Lung (tissue), 16 donors: ENCODE data around the gene SLC35F1. TPM values are rescaled to one million over a fixed set of nuclear protein-coding genes. Genes with fewer than 3 reads are reported as not detected.
"Not testable (repeated sequence)": the region's sequence is repeated elsewhere in the genome, so short reads cannot be mapped to it uniquely, and the experiment has no call there.

Experiments used
- ATAC-seq: fragments of 200-7000 bp; cut with Tn5 transposase; one replicate; pipeline ENCODE4 v1.9.1; 2020; ENCODE audit warnings: moderate number of reproducible peaks; ENCODE audit not compliant: insufficient read depth, low FRiP score
- DNase-seq, 3 donors: peaks; one replicate each; pipeline ENCODE4 v3.0.0-alpha.2; 2013 to 2017
- H3K27ac ChIP-seq, 2 donors: one replicate each; pipeline ENCODE4 v1.5.1; 2013; ENCODE audit warnings: mild to moderate bottlenecking in 2 of 2, moderate library complexity in 2 of 2, control low read depth in 1 of 2, inconsistent platforms in 1 of 2, low read depth in 1 of 2, low read length in 1 of 2
- H3K27me3 ChIP-seq, 3 donors: one replicate each; pipeline ENCODE4 v1.5.1; 2013; ENCODE audit warnings: low read length in 2 of 3; ENCODE audit not compliant: control insufficient read depth in 3 of 3, insufficient read depth in 3 of 3
- H3K36me3 ChIP-seq, 4 donors: one replicate each; pipeline ENCODE4 v1.5.1; 2013; ENCODE audit warnings: low read length in 4 of 4, mild to moderate bottlenecking in 1 of 4, moderate library complexity in 1 of 4; ENCODE audit not compliant: control insufficient read depth in 4 of 4, insufficient read depth in 4 of 4
- H3K4me1 ChIP-seq, 5 donors: one replicate each; pipeline ENCODE4 v1.5.1; 2013; ENCODE audit warnings: low read length in 5 of 5, mild to moderate bottlenecking in 2 of 5, moderate library complexity in 1 of 5; ENCODE audit not compliant: control insufficient read depth in 5 of 5, insufficient read depth in 5 of 5
- H3K4me3 ChIP-seq: one replicate; pipeline ENCODE4 v1.5.1; 2013; ENCODE audit warnings: mild to moderate bottlenecking, control low read depth, moderate library complexity
- H3K9ac ChIP-seq, 2 donors: one replicate each; pipeline ENCODE4 v1.5.1; 2013; ENCODE audit warnings: low read length in 2 of 2, control low read depth in 1 of 2; ENCODE audit not compliant: insufficient read depth in 1 of 2
- H3K9me3 ChIP-seq, 4 donors: one replicate each; pipeline ENCODE4 v1.5.1; 2013; ENCODE audit warnings: low read length in 3 of 4, mild to moderate bottlenecking in 1 of 4, moderate library complexity in 1 of 4; ENCODE audit not compliant: control insufficient read depth in 4 of 4, insufficient read depth in 3 of 4
- WGBS, 2 donors: extraction: QIAGEN DNeasy Blood & Tissue Kit; methylation state at CpG; one replicate each; pipeline ENCODE4 v1.1.7; 2013; 5-methylcytosine and 5-hydroxymethylcytosine counted together
- long read RNA-seq, 5 donors: transcript quantifications; one replicate each; lab custom pipeline, GENCODE V29; 2026
- polyA plus RNA-seq, 2 donors: library from polyadenylated mRNA; stranded (reverse); fragments of 200-250 nt; gene quantifications; one replicate each; pipeline ENCODE4 v1.2.1, GENCODE V29; 2013
- total RNA-seq, 2 donors: library from RNA; depleted of rRNA in 1 of 2; stranded (reverse); fragments of >200 nt in 1 of 2; gene quantifications; one replicate each; pipeline ENCODE4 v1.2.1, GENCODE V29; 2014 to 2021
- TF ChIP-seq, protein P1 (sequence below): IDR thresholded peaks from 2 replicates; pipeline ENCODE4 v1.5.1; 2012; ENCODE audit warnings: mild to moderate bottlenecking; ENCODE audit errors: control extremely low read depth, extremely low read depth
- donor health status: control.
- donor health status: control.
- donor health status: Bipolar disorder and iron deficiency.
- donor health status: healthy.
- donor health status: DM: yes; HTN: yes; CAD: no.

SLC35F1 gene
- 1 to 10 TPM in 1 of 2 donors, under 1 TPM in 1; 0.09 to 5.7 TPM for total RNA-seq
- polyA plus RNA-seq, result under 1 TPM; 0.04 to 0.06 TPM
- long read RNA-seq, donor 1, full-length matches to known transcripts, result 1 of 1 reads
- long read RNA-seq, donor 1, partial matches to known transcripts, result 0 of 1 reads
- long read RNA-seq, donor 1, other reads (novel, unspliced or antisense), result 0 of 1 reads
- long read RNA-seq, donor 2, result 0 reads
- long read RNA-seq, donor 3, result 0 reads
- long read RNA-seq, donor 4, result 0 reads
- long read RNA-seq, donor 5, full-length matches to known transcripts, result 1 of 1 reads
- long read RNA-seq, donor 5, partial matches to known transcripts, result 0 of 1 reads
- long read RNA-seq, donor 5, other reads (novel, unspliced or antisense), result 0 of 1 reads

GRCh38 chr6:117906958-117907600 is at the start of gene SLC35F1:
TSS of gene SLC35F1 (plus strand) at chr6:117907264.
- Histone ChIP-seq H3K4me3 (peak within 1 kb of the TSS; percentile 36), H3K9ac (no peak within 1 kb of the TSS), H3K4me1 (peaks cover 0 to 13% (median 0%) of the 10 kb centered on the region in 5 donors), H3K27ac (no peak within 1 kb of the TSS), H3K9me3 (peaks cover 0 to 1% (median 0%) of the 10 kb centered on the region in 4 donors), H3K27me3 (peaks cover 7 to 35% (median 26%) of the 10 kb centered on the region in 3 donors), H3K36me3 (no peaks in the 10 kb centered on the region)
- 0 to 2% methylated on average over 38 to 82 of the region's 82 CpGs for WGBS, 2 donors
- TF ChIP-seq, protein P1, sequence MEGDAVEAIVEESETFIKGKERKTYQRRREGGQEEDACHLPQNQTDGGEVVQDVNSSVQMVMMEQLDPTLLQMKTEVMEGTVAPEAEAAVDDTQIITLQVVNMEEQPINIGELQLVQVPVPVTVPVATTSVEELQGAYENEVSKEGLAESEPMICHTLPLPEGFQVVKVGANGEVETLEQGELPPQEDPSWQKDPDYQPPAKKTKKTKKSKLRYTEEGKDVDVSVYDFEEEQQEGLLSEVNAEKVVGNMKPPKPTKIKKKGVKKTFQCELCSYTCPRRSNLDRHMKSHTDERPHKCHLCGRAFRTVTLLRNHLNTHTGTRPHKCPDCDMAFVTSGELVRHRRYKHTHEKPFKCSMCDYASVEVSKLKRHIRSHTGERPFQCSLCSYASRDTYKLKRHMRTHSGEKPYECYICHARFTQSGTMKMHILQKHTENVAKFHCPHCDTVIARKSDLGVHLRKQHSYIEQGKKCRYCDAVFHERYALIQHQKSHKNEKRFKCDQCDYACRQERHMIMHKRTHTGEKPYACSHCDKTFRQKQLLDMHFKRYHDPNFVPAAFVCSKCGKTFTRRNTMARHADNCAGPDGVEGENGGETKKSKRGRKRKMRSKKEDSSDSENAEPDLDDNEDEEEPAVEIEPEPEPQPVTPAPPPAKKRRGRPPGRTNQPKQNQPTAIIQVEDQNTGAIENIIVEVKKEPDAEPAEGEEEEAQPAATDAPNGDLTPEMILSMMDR, result no peak
- DNase-seq (peak; percentile 49 to 63 (median 59)), ATAC-seq (peak; percentile 61)

DNA sequence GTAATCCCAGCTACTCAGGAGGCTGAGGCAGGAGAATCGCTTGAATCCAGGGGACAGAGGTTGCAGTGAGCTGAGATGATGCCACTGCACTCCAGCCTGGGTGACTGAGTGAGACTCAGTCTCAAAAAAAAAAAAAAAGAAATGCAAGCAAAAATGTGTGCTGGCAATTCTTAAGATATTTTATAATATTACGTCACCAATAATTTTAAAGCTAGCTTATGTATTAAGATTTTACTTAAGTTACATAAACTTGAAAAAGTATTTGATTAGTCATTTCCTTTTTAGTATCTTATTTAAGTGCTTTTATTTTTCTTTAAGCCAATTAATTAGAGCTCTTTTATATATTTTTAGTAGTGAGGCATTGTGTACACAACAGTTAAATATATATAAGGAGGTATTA is 48.5 kb upstream of the SLC35F1 start:
- H3K9ac ChIP-seq, H3K4me3 ChIP-seq, H3K36me3 ChIP-seq, ATAC-seq, H3K9me3 ChIP-seq, H3K4me1 ChIP-seq, DNase-seq, H3K27me3 ChIP-seq, H3K27ac ChIP-seq: not testable (repeated sequence)
- 67 to 75% methylated on average over 2 of the region's 2 CpGs for WGBS, 2 donors

DNA sequence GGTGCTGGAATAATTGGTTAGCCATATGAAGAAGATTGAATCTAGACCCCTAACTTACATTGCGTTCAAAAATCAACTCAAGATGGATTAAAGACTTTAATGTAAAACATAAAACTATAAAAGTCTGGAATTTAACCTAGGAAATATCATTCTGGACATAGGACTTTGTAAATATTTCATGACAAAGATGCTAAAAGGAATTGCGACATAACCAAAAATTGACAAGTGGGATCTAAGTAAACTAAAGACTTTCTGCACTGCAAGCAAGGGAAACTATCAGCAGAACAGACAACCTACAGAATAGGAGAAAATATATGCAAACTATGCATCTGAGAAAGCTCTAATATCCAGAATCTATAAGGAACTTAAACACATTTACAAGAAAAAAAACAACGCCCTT is 45.5 kb upstream of the SLC35F1 start:
- no peak overlapping the region for H3K9ac ChIP-seq
- WGBS, 2 donors, result 93 to 96% methylated on average over 3 of the region's 3 CpGs
- no peak for DNase-seq
- H3K27me3 ChIP-seq, result no peaks in the 10 kb centered on the region
- no peaks in the 10 kb centered on the region for H3K4me1 ChIP-seq
- ATAC-seq, result no peak
- H3K27ac ChIP-seq, result no peak overlapping the region
- H3K36me3 ChIP-seq, result no peaks in the 10 kb centered on the region
- TF ChIP-seq, protein P1, result no peak
- no peak overlapping the region for H3K4me3 ChIP-seq
- peaks cover 0 to 6% (median 2%) of the 10 kb centered on the region in 4 donors for H3K9me3 ChIP-seq

GRCh38 chr6:117866561-117866960 is 40.5 kb upstream of the SLC35F1 start:
- Histone ChIP-seq H3K27me3 (peaks cover 0 to 2% (median 0%) of the 10 kb centered on the region in 3 donors), H3K4me1 (no peaks in the 10 kb centered on the region), H3K4me3 (no peak overlapping the region), H3K9ac (no peak overlapping the region), H3K36me3 (no peaks in the 10 kb centered on the region), H3K9me3 (peaks cover 0 to 7% (median 2%) of the 10 kb centered on the region in 4 donors), H3K27ac (no peak overlapping the region)
- 62 to 76% methylated on average over 4 of the region's 4 CpGs for WGBS, 2 donors
- DNase-seq (no peak), ATAC-seq (no peak)
- TF ChIP-seq, protein P1, result no peak
